GM19372 (cell line): ENCODE results near the gene AATK.
"Not testable (repeated sequence)": the region's sequence is repeated elsewhere in the genome, so short reads cannot be mapped to it uniquely, and the experiment has no call there.

ENCODE experiments used
- ATAC-seq: cut with Tn5 transposase; IDR thresholded peaks from one replicate; pipeline ENCODE4 v1.9.1; 2021; ENCODE audit warnings: mild to moderate bottlenecking, low read depth, moderate library complexity; ENCODE audit not compliant: unreplicated experiment

AATK gene

GRCh38 chr17:81148986-81149533 lies 17.0 kb downstream of the AATK start:
- no peak for ATAC-seq

GRCh38 chr17:81148571-81148970 lies 17.4 kb downstream of the AATK start:
- ATAC-seq, result no peak

- ATAC-seq, result no peak
Measured at GRCh38 chr17:81147701-81148100, 18.3 kb downstream of the AATK start.

DNA sequence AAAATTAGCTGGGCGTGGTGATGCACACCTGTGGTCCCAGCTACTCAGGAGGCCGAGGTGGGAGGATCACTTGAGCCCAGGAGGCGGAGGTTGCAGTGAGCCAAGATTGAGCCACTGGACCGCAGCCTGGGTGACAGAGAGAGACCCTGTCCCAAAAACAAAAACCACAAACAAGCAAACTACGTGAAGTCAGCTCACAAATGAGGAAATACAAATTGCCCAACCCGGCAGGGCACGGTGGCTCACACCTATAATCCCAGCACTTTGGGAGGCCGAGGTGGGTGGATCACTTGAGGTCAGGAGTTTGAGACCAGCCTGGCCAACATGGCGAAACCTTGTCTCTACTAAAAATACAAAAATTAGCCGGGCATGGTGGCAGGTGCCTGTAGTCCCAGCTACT lies 19.8 kb downstream of the AATK start:
- ATAC-seq, result not testable (repeated sequence)

- no peak for ATAC-seq
Measured at GRCh38 chr17:81144423-81144781, 21.6 kb downstream of the AATK start.

DNA sequence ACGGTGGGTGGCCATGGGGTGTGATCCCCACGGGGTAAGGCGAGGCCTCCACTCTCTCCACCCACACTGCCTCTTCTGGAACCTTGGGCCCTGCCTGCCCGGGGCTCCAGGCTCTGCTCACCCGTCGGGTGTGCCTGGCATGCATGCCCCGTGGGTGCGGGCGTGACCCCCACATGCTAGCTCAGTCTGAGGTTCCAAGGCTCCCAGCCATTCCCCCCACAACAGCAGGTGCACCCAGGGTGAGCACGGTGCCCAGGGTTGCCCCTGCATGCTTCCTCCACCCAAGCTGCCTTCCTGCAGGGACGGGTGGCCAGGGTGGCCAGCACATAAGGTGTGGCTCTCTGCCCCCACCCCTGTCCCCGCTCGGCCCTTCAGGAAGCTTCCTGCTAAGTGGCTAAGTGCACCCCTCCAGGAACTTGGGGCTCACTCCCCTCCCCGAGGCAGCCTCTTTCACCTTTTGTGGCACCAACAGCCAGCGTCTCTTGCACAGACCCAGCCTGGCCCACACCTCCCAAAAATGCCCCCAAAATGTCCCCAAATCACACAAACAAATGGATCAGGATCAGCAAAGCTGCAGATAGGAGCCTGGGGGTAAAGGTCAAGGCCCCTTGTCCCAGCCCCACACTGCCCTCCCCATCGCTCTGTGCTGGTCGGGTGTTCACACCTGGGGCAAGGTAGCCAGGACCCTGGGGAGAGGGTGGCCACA lies 22.2 kb downstream of the AATK start:
- no peak for ATAC-seq

GRCh38 chr17:81143200-81143527 lies 22.9 kb downstream of the AATK start:
- ATAC-seq, result no peak

GRCh38 chr17:81142301-81143199 lies 23.5 kb downstream of the AATK start:
- no peak for ATAC-seq

DNA sequence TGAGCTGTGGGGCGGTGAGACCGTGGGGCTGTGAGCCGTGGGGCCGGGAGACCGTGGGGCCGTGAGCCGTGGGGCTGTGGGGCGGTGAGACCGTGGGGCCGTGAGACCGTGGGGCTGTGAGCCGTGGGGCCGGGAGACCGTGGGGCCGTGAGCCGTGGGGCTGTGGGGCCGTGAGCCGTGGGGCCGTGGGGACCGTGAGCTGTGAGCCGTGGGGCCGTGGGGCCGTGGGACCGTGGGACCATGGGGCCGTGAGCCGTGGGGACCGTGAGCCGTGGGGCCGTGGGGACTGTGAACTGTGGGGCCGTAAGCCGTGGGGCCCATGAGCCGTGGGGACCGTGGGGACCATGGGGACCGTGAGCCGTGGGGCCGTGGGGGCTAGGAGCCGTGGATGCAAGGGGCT lies 25.3 kb downstream of the AATK start:
- no peak for ATAC-seq

- no peak for ATAC-seq
Measured at GRCh38 chr17:81140018-81140417, 26.0 kb downstream of the AATK start.

- no peak for ATAC-seq
Measured at GRCh38 chr17:81139428-81139827, 26.6 kb downstream of the AATK start.

DNA sequence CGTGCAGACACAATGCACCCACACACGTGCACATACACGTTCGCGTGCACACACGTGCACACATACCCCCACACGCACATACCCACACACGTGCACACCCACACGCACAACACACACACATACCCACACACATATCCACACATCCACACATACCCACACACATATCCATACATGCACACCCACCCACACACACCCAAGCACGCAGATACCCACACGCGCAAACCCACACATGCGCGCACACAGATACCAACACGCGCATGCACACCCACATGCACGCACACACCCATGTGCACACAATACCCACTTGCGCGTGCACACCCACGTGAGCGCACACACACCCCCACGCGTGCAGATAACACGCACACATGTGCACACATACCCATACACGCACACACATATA lies 27.5 kb downstream of the AATK start:
- no peak for ATAC-seq

GRCh38 chr17:81138083-81138482 lies 27.9 kb downstream of the AATK start:
- ATAC-seq, result no peak

- ATAC-seq, result no peak
Measured at GRCh38 chr17:81137248-81137647, 28.8 kb downstream of the AATK start.

DNA sequence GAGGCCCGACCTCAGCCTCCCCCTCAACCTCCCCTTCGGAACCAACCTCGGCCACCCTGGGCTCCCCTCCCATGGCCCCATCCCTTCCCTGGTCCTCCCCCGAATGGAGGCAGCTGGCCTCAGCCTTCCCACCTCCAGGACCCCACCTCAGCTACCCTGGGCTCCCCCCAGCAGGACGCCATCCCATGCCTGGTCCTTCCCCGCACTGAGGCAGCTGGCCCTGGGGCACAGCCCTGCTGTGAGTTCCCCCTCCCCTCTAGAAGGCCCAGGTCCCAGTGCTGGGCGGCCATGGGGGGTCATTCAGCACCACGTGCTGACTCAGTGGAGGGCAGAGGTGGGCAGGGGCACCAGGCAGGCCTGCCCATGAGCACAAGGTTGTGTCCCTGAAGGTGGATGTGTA lies 29.7 kb downstream of the AATK start:
- no peak for ATAC-seq

DNA sequence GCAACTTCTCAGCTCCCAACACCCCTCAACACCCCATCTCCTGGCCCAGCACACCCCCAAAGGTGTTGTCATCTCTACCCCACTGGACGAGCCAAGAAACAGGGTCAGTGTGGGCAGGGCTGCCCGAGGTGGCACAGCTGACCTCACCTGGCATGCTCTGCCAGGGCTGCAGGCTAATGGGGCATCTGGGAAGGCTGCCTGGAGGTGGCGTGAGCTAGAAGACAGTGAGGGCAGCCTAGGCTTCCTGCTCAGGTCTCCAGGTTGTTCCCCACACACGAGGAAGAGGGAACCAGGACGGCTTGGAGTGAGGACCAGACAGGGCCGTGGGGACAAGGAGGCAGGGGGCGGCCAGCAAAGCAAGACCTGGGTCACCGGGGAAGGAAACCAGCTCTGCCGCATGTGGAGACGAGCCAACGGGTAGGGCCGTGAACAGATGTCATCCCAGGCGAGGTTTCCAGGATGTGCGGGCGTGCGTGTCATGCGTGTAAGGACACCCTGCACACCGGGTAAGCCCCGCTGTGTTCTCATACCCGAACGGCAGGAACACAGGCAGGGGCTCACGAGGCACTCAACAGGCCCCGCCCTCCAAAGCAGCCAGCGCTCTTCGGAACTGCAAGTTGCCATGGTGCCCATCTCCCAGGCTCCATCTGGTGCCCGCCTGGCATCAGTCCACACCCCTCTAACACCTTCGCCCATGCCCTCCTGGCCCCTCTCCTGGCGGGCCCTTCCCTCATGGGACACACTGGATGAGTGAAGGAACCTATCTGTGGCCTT lies 30.3 kb downstream of the AATK start:
- ATAC-seq, result no peak

DNA sequence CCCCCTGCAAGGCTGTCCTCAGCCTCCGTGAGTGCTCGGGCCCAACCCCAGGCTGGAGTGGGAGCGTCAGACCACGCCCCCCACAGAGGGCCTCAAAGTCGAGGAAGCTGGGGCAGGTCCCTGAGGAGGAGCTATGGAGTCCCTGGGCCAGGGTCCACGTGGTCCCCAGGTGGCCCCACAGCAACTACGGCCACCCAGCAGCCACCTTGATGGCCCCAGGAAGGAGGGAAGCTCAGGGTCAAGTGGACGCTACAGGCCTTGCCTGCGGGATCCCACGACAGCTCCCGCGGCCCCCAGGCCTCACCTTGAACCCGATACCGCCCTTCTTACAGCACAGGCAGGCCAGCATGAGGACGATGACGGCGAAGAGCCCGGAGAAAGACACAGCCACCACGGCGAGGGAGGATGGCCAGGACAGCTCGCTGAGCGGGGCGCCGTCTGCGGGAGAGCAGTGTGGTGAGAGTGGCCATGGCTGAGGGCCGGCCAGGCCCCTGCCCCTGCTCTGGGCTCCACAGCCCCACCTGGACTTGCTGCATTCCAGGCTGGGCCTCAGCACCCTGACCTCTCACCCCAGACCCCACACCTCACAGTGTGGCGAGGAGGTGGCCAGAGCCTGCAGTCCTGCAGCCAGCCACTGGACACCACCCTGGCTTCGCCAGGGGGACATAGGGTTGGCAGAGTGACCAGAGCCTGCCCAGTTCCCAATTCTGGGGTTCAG lies 31.8 kb downstream of the AATK start:
- ATAC-seq, result no peak

DNA sequence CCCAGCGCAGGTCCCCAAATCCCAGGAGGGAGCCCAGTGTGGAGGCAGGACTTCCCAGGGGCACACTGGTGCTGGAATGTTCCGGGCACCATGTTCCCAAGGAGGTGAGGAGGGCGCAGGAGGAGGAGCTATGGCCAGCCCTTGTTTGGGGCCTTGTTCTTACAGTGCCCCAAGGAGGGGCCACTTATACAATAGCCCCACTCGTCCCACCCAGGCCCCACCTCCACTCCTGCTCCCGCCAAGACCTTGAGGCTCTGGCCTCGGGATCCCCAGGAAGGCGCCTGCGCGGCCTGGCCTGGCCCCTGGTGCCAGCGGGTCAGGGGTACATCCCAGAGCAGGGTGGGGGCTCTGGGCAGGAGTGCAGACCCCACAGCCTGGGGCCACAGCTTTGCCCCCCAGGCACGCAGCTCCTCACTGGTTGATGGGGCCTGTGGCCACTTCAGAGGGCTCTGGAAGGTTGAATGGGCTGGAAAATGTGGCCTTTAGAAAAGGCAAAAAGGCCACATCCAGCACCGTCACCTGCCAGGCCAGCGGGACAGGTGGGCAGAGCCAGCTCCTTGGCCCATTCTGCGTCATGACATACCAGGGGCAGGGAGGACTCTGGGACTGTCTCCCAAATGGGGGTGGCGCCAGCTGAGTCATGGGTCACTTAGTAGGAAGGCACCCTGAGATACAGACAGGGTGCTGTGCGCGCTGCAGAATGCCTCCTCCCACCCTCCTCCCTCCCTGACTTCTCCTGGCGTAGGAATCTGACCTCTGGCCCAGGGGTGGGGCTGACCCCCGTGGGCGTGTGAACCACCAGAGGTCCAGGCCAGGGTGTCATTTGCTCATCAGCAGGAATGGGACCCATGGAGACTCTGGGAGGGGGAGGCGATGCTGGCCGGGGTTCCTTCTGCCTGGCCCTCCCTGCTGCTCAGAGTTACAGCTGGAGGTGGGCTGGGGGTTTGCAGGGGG lies 33.0 kb downstream of the AATK start:
- ATAC-seq, result no peak

GRCh38 chr17:81132197-81132540 lies 33.9 kb downstream of the AATK start:
- no peak for ATAC-seq
